NCI-H2107 treated with DMSO at 0.1 percent for 48 hours (cell line): ENCODE results near the gene ZNF446.
"Not testable (repeated sequence)": the region's sequence is repeated elsewhere in the genome, so short reads cannot be mapped to it uniquely, and the experiment has no call there.

Experiments used
- DNase-seq: peaks from one replicate; lab custom pipeline; 2025; ENCODE audit not compliant: unreplicated experiment; lab: John Stamatoyannopoulos, UW

The ZNF446 gene

GRCh38 chr19:58469241-58470013 is 6.7 kb upstream of the ZNF446 start:
- no peak for DNase-seq

GRCh38 chr19:58470837-58471543 is 5.2 kb upstream of the ZNF446 start:
- not testable (repeated sequence) for DNase-seq

- DNase-seq, result no peak
Observed at GRCh38 chr19:58471736-58472135, 4.4 kb upstream of the ZNF446 start.

DNA sequence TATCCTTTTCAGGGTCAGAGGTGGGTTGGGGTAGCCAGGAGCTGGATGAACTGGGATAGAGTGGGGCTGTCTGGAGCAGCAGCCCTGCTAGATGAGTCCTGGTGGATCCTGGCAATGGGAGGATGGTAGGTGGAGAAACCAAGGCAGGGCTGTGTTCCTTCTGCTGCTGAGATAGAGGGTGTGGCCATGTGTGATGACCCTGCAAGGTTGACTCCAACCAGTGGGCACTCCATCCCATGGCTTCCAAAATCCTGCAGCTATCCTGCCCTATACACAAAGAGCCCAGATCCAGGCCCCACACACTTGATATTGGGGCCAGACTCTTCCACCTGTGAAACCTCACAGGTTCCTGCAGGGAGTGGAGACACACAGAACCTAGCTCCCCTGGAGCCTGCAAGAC is 2.4 kb upstream of the ZNF446 start:
- no peak for DNase-seq

GRCh38 chr19:58474291-58474996 is 1.7 kb upstream of the ZNF446 start:
- no peak for DNase-seq

DNA sequence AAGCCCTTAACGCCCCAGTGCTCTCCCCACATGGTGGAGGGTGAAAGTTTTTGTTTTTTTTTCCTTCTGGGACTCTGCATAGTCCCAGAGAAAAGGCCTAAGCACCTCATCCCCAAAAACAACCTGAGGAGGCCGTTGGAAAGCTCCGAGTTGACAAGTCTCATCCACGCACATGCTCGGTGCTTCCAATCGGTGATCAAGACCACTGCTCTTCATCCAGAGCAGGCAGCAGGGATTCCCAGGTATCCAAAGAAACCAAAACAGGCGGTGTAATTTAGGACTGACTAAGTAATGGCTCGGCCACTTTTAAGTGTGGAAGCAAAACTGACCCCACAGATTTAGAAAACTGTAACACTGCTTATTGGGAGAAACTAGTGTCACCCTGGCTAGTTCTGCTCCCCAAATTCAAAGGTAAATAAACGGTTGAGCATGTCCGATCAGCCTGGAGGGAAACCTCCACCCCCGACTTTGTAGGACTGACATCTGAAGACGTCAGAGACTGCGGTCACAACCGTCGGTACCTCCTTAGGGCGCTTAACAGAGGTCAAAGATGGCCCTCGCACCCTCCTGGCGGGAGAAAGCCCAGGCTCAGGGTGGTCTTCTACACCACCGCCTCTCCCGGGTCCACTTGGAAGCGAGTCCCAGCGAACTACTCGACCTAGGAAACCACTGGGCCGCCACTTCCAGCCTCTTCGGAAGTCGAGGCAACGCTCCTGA is 997 bp upstream of the ZNF446 start:
- DNase-seq, result no peak

GRCh38 chr19:58476498-58477015 is 405 bp downstream of the ZNF446 start:
- no peak for DNase-seq

- DNase-seq, result no peak
Observed at GRCh38 chr19:58477130-58477529, 978 bp downstream of the ZNF446 start.

GRCh38 chr19:58477871-58478270 is 1.7 kb downstream of the ZNF446 start:
- DNase-seq, result no peak

GRCh38 chr19:58479303-58479702 is 3.2 kb downstream of the ZNF446 start:
- no peak for DNase-seq

DNA sequence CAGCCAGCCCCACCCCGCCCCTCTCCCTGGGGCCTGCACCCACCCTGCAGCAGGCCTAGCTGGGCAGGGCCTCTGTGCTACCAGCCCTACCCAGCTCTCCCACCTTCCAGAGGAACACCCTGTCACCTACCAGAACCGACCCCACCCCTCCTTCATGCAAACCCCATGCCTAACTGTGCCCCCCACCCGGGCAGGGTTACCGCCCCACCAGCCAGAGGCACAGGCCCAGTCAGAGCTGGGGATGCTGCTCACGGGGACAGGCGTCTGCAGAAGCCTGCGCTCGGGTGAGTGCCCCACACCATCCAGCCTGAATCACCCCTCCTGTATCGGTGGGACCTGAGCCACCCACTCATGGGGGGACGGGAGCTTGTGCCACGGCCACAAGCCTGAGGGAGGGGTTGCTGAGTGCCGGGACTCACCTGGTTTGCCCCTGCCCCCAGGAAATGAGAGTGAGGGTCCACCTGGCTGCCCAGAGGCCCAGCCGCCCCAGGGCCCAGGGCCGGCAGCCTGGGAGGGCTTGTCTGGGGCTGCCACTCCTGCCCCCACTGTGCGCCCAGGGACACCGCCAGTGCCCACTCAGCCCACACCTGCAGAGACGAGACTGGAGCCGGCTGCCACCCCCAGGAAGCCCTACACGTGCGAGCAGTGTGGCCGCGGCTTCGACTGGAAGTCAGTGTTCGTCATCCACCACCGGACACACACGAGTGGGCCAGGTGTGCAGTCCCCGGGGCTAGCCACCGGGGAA is 3.8 kb downstream of the ZNF446 start:
- no peak for DNase-seq

DNA sequence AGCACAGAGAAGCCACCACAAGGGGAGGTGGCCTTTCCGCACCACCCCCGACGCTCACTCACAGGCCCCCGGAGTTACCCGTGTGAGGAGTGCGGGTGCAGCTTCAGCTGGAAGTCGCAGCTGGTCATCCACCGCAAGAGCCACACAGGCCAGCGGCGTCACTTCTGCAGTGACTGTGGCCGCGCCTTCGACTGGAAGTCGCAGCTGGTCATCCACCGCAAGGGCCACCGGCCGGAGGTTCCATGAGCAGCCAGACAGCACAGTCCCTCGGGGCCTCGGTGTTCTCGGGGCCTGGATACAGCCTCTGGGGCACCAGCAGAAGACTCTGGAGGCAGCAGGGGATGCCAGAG is 4.3 kb downstream of the ZNF446 start:
- DNase-seq, result no peak

GRCh38 chr19:58480831-58481230 is 4.7 kb downstream of the ZNF446 start:
- DNase-seq, result no peak

DNA sequence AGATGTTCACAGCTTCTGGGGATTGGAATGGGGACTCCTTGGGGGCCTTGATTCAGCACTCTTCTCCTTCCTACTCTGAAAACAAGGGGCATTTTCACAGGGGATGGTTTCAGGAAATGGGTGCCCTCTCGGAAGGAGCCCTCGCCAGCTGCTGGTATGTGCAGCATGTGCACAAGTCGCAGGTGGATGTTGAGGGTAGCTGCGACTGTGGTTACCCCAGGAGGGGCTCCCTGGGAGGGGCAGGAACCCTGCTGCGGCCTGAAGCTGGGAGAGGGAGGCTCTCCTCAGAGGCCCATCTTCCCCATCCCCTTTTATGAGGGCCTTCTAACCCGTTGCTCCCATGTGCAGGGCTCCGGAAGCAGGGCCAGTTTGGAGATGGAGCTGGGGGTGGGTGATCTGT is 6.2 kb downstream of the ZNF446 start:
- no peak for DNase-seq

DNA sequence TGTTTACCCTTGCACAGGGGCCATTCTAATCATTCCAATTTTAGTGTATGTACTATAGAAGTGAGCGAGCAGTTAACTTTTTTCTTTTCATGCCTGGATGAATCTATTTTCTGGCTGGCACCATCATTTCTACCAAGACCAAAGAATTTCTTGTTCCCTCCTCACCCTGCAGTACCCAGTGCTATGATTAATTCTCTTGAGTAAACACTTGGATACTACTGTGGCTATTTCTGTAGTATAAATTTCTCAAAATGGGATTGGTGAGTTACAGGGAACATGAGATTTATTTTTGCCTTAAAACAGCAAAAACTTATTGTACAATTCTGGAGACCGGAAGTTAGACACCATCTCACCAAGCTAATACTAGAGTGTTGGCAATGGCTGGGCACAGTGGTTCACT is 7.6 kb downstream of the ZNF446 start:
- DNase-seq, result no peak

GRCh38 chr19:58484349-58484748 is 8.2 kb downstream of the ZNF446 start:
- not testable (repeated sequence) for DNase-seq

DNA sequence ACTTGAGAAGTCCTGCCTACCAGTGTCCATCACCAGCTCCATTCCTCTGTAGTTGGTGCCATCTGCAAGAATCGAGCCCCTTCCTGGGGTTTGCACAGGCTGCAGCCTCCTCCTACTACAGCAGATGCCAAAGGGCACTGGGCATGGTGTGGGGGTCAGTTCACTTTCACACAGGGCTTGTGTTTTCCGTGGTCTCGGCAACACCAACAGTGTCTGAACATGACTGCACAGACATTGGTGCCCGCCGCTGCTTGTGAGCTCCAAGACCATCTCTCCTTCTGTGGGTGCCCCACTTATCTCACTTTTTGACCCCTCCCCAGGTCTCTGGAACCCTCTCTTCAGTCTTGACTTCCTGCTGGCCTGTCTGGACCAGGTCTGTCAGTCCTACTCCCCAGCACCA is 15.2 kb downstream of the ZNF446 start:
- no peak for DNase-seq

DNA sequence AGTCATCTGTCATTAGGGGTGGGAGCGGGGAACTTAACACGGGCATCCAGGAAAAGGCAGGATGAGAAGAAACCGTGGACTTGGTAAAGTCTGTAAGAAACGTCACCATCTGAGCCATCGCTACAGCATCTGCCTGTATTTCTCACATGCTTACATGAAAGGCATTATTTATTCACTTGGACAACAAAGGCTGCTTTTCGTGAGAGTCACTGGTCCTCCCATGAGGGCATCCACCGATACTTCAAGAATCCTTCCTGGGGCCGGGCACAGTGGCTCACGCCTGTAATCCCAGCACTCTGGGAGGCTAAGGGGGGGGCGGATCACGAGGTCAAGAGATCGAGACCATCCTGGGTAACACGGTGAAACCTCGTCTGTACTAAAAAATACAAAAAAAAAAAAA is 16.1 kb downstream of the ZNF446 start:
- DNase-seq, result no peak

- no peak for DNase-seq
Observed at GRCh38 chr19:58497634-58498170, 21.6 kb downstream of the ZNF446 start.

- DNase-seq, result no peak
Observed at GRCh38 chr19:58498316-58499020, 22.3 kb downstream of the ZNF446 start.
